NB4 (cell line): ENCODE measurements around the gene GRAMD4.

ENCODE experiments used
- DNase-seq: peaks from one replicate; pipeline ENCODE4 v3.0.0; 2010; ENCODE audit warnings: low read depth
- H3K4me3 ChIP-seq: one replicate; pipeline ENCODE4 v1.5.1; 2011; ENCODE audit warnings: mild to moderate bottlenecking, low read depth, low read length, moderate library complexity
- CTCF ChIP-seq: IDR thresholded peaks from one replicate; pipeline ENCODE4 v1.5.1; 2012; ENCODE audit warnings: low read depth, low read length
- MAX ChIP-seq: IDR thresholded peaks from 2 replicates; pipeline ENCODE4 v1.6.1; 2011; ENCODE audit warnings: low read depth, low read length
- MYC ChIP-seq: IDR thresholded peaks from 2 replicates; pipeline ENCODE4 v1.6.1; 2011; ENCODE audit warnings: low read depth, low read length
- POLR2A ChIP-seq: IDR thresholded peaks from 2 replicates; pipeline ENCODE4 v1.6.1; 2011; ENCODE audit warnings: mild to moderate bottlenecking; ENCODE audit not compliant: insufficient read length; ENCODE audit errors: extremely low read depth

Gene GRAMD4

GRCh38 chr22:46614025-46614931, 5.9 kb upstream of the GRAMD4 start:
- peak overlapping the region; percentile 57 for H3K4me3 ChIP-seq
- no peak for DNase-seq
- TF ChIP-seq MAX, result no peak
- no peak for TF ChIP-seq MYC
- TF ChIP-seq POLR2A, result no peak
- TF ChIP-seq CTCF, result no peak

- DNase-seq, result no peak
- TF ChIP-seq POLR2A (no peak), MYC (no peak), MAX (no peak), CTCF (no peak)
- no peak overlapping the region for H3K4me3 ChIP-seq
Measured at GRCh38 chr22:46617207-46617985, 2.8 kb upstream of the GRAMD4 start.

- TF ChIP-seq POLR2A (no peak), CTCF (no peak)
- no peak for DNase-seq
- no peak overlapping the region for H3K4me3 ChIP-seq
Measured at GRCh38 chr22:46617986-46618647, 2.1 kb upstream of the GRAMD4 start.

- TF ChIP-seq POLR2A (no peak), CTCF (no peak), MAX (no peak), MYC (no peak)
- no peak for DNase-seq
- H3K4me3 ChIP-seq, result no peak overlapping the region
Measured at GRCh38 chr22:46618667-46619066, 1.5 kb upstream of the GRAMD4 start.

- DNase-seq, result peak; percentile 55
- H3K4me3 ChIP-seq, result no peak overlapping the region
- TF ChIP-seq CTCF, result no peak
- TF ChIP-seq MYC, result no peak
- no peak for TF ChIP-seq POLR2A
- no peak for TF ChIP-seq MAX
Measured at GRCh38 chr22:46619240-46619829, 851 bp upstream of the GRAMD4 start.
